Keratinocyte (primary cell): ENCODE measurements around the gene ST6GALNAC6. TPM values are rescaled to one million over a fixed set of nuclear protein-coding genes. Genes with fewer than 3 reads are reported as not detected.

Experiments used
- DNase-seq: peaks from one replicate; pipeline ENCODE4 v3.0.0-alpha.2; 2011; ENCODE audit warnings: low read depth, missing footprints, low spot score
- FAIRE-seq: peaks from 2 replicates; lab custom pipeline; 2011; peaks lifted over from hg19 to GRCh38; lab: Jason Lieb, UNC
- H2AFZ ChIP-seq: 2 replicates; pipeline ENCODE4 v1.6.0; 2012; ENCODE audit warnings: low read length, control low read depth, inconsistent platforms; ENCODE audit not compliant: control insufficient read depth
- H3K27ac ChIP-seq: 2 replicates; pipeline ENCODE4 v1.5.1; 2011; ENCODE audit warnings: low read length; ENCODE audit not compliant: control insufficient read depth, insufficient read depth
- H3K27me3 ChIP-seq: 3 replicates; pipeline ENCODE4 v1.6.0; 2011; ENCODE audit warnings: low read length; ENCODE audit not compliant: control insufficient read depth, insufficient read depth; ENCODE audit errors: extremely low read depth
- H3K36me3 ChIP-seq, 2 experiments: 2 replicates in 1 of 2; 3 replicates in 1 of 2; pipeline ENCODE4 v1.5.1; 2011; ENCODE audit warnings: low read length in 2 of 2, mild to moderate bottlenecking in 1 of 2; ENCODE audit not compliant: control insufficient read depth in 2 of 2, insufficient read depth in 2 of 2; ENCODE audit errors: extremely low read depth in 1 of 2
- H3K4me1 ChIP-seq: 3 replicates; pipeline ENCODE4 v1.5.1; 2011; ENCODE audit warnings: low read length; ENCODE audit not compliant: control insufficient read depth, insufficient read depth; ENCODE audit errors: extremely low read depth
- H3K4me2 ChIP-seq: 3 replicates; pipeline ENCODE4 v1.6.0; 2011; ENCODE audit warnings: low read depth, low read length; ENCODE audit not compliant: control insufficient read depth, insufficient read depth; ENCODE audit errors: extremely low read depth
- H3K4me3 ChIP-seq, 3 experiments: fragments of 200-600 bp in 1 of 3; sonication (generic) in 1 of 3; 2 replicates in 2 of 3; 3 replicates in 1 of 3; pipeline ENCODE4 v1.5.1; 2011 to 2016; ENCODE audit warnings: low read length in 3 of 3, mild to moderate bottlenecking in 3 of 3, control low read depth in 2 of 3, inconsistent platforms in 1 of 3, low read depth in 1 of 3, mixed read lengths in 1 of 3, mixed run types in 1 of 3, moderate library complexity in 1 of 3; ENCODE audit not compliant: control insufficient read depth in 2 of 3, insufficient read depth in 2 of 3; ENCODE audit errors: extremely low read depth in 1 of 3
- H3K79me2 ChIP-seq: 2 replicates; pipeline ENCODE4 v1.6.0; 2012; ENCODE audit warnings: low read length; ENCODE audit not compliant: control insufficient read depth, insufficient read depth
- H3K9ac ChIP-seq: 3 replicates; pipeline ENCODE4 v1.6.0; 2011; ENCODE audit warnings: low read length; ENCODE audit not compliant: control insufficient read depth, insufficient read depth; ENCODE audit errors: extremely low read depth
- H3K9me1 ChIP-seq: 3 replicates; pipeline ENCODE4 v1.6.0; 2011; ENCODE audit warnings: low read length; ENCODE audit not compliant: control insufficient read depth, insufficient read depth; ENCODE audit errors: extremely low read depth
- H3K9me3 ChIP-seq: 2 replicates; pipeline ENCODE4 v1.5.1; 2012; ENCODE audit warnings: low read depth, low read length; ENCODE audit not compliant: control insufficient read depth
- H4K20me1 ChIP-seq: 3 replicates; pipeline ENCODE4 v1.6.0; 2011; ENCODE audit warnings: low read length; ENCODE audit not compliant: control insufficient read depth, insufficient read depth; ENCODE audit errors: extremely low read depth
- CTCF ChIP-seq, 3 experiments: IDR thresholded peaks in 1 of 3; conservative IDR thresholded peaks in 1 of 3; optimal IDR thresholded peaks in 1 of 3; 2 replicates in 2 of 3; 3 replicates in 1 of 3; pipeline versions ENCODE3 to v1.5.1; 2011; ENCODE audit warnings: low read length in 3 of 3, mild to moderate bottlenecking in 3 of 3, moderate library complexity in 2 of 3, control low read depth in 1 of 3, inconsistent platforms in 1 of 3; ENCODE audit not compliant: insufficient read depth in 2 of 3; ENCODE audit errors: extremely low read depth in 1 of 3
- EZH2 ChIP-seq: IDR thresholded peaks from one replicate; pipeline ENCODE4 v1.6.1; 2012; ENCODE audit warnings: inconsistent platforms, mild to moderate bottlenecking, low read length, moderate library complexity
- dilution Hi-C: fragments of 300-500 bp; cut with MboI; formaldehyde crosslinking; loops from one replicate; pipeline ENCODE4 v1.7.0; 2020; ENCODE audit warnings: low sequenced_read_pairs; ENCODE audit not compliant: extremely low pct_ligation_motif_present
- polyA plus RNA-seq, 5 experiments: library from polyadenylated mRNA; depleted of rRNA in 3 of 5; stranded (reverse) in 3 of 5; stranded (forward) in 1 of 5; unstranded in 1 of 5; fragments of >200 nt; gene quantifications; 1 replicate in 1 of 5; 2 replicates in 3 of 5; 3 replicates in 1 of 5; pipeline versions ENCODE4 v1.2.1 to v1.2.3, GENCODE V29; 2011 to 2012; ENCODE audit warnings: missing spikeins in 2 of 5, low read depth in 1 of 5, low replicate concordance in 1 of 5

The ST6GALNAC6 gene
- polyA plus RNA-seq, 1 donor (not counting 4 experiments of a cell fraction or from before 2014, with no cell fraction given) = 21.1 TPM

GRCh38 chr9:127866535-127866934 is 32.9 kb downstream of the ST6GALNAC6 start:
- no peak overlapping the region for H3K9ac ChIP-seq
- no peak overlapping the region for H3K4me3 ChIP-seq
- dilution Hi-C loops = no loop called here
- H3K79me2 ChIP-seq = no peaks in the 10 kb centered on the region
- no peaks in the 10 kb centered on the region for H3K4me1 ChIP-seq
- TF ChIP-seq CTCF (optimal IDR thresholded peaks at IDR 0.05 in 1 of 3, IDR thresholded peaks at IDR 0.05 in 1 of 3, conservative IDR thresholded peaks at IDR 0.05 in 1 of 3; ENCODE audit: extremely low read depth in 1 of 3, insufficient read depth in 2 of 3, low read length in 3 of 3) (no peak), EZH2 (no peak)
- no peaks in the 10 kb centered on the region for H3K9me3 ChIP-seq
- FAIRE-seq = no peak
- peaks cover 3 to 4% of the 10 kb centered on the region in 2 experiments for H3K36me3 ChIP-seq
- no peak for DNase-seq
- no peak overlapping the region for H3K4me2 ChIP-seq
- H3K9me1 ChIP-seq = no peaks in the 10 kb centered on the region
- H4K20me1 ChIP-seq = peaks cover 2% of the 10 kb centered on the region
- H3K27me3 ChIP-seq = no peaks in the 10 kb centered on the region
- H3K27ac ChIP-seq = no peak overlapping the region
- no peak overlapping the region for H2AFZ ChIP-seq

- Histone ChIP-seq H3K4me1 (no peaks in the 10 kb centered on the region), H3K9me3 (no peaks in the 10 kb centered on the region), H3K79me2 (no peaks in the 10 kb centered on the region), H3K9me1 (no peaks in the 10 kb centered on the region), H4K20me1 (peaks cover 2% of the 10 kb centered on the region), H3K27me3 (no peaks in the 10 kb centered on the region), H3K36me3 (peaks cover 1 to 4% of the 10 kb centered on the region in 2 experiments), H3K9ac (no peak overlapping the region), H3K27ac (no peak overlapping the region), H3K4me3 (no peak overlapping the region), H3K4me2 (no peak overlapping the region), H2AFZ (no peak overlapping the region)
- FAIRE-seq = no peak
- dilution Hi-C loops = no loop called here
- TF ChIP-seq EZH2 = no peak
- TF ChIP-seq CTCF (optimal IDR thresholded peaks at IDR 0.05 in 1 of 3, IDR thresholded peaks at IDR 0.05 in 1 of 3, conservative IDR thresholded peaks at IDR 0.05 in 1 of 3; ENCODE audit: extremely low read depth in 1 of 3, insufficient read depth in 2 of 3, low read length in 3 of 3) = no peak
- no peak for DNase-seq
Observed at GRCh38 chr9:127865645-127866464, 33.5 kb downstream of the ST6GALNAC6 start.
